ENCODE results near the gene LRRC55.
"Not testable (repeated sequence)": the region's sequence is repeated elsewhere in the genome, so short reads cannot be mapped to it uniquely, and the experiment has no call there.

The LRRC55 gene

DNA sequence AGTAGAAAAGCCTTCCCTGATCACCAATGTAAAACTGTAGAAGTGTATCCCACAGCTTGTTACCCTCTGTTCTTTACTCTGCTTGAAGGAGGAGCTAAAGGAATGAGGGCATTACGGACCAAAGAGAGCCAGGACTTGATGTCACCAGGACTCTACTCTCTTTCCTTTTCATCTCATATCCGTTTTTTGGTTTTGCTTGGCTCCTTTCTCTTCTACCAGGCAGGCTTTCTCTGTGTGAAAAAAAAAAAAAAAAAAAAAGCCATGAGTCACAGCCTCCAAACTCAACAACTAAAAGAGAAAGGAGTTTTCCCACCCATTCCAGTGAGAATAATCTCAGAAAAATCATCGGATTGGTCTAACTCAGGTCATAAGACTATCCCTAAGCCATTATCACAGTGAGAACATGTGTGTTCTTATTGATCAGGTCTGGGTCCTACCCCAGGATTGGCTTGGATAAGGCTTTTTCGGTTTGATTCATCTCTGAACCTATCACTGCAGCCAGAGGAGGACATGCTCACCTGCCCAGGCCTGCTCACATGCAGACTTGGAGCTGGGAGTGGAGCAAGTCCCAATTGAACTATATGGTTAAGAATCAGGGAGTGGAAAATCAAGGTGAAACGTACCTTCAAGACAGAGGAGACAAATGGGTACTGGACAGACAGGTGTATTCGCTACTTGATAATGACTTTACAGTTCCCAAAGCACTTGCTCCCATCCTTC is 19.4 kb upstream of the LRRC55 start:
- no peak for DNase-seq

- DNase-seq, result no peak
Observed at GRCh38 chr11:57163160-57163868, 18.4 kb upstream of the LRRC55 start.

DNA sequence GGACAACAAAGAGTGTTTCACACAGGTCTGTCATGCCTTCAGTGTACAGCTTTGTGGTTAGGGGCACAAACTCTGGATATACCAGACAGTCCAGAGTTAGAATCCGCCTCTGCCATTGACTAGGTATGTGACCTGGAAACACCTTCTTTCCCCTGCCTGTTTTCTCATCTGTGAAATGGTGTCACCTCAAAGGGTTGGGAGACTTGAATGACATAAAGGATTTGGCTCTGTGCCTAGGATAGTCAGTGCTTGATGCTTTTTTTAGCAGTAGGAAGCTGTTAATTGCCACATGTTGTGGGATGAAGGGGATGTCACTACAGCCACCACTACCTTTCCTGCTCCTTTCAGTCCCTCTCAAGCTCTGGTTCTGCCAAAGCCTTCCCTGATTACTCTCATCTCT is 17.4 kb upstream of the LRRC55 start:
- no peak for DNase-seq

GRCh38 chr11:57167125-57167846 is 14.5 kb upstream of the LRRC55 start:
- DNase-seq, result no peak

- DNase-seq, result not testable (repeated sequence)
Observed at GRCh38 chr11:57169732-57170313, 11.9 kb upstream of the LRRC55 start.

DNA sequence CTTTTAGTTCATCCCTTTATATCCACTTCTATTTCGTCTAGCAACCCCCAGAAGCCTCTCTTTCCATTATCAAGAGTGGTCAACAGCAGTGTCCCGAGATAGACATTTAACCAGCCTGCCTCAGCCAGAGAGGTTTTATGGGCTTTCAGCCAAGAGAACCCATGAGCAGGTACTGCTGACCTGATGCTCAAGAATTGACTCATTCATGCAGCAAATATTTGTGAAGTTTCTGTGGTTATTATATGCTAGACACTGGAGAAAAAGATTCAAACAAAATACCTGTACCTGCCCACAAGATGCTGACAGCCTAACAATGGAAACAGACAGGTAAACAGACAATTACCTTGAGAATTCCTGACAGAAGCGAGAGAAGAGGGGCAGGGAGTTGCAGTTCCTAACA is 9.7 kb upstream of the LRRC55 start:
- no peak for DNase-seq

- no peak for DNase-seq
Observed at GRCh38 chr11:57174656-57175055, 7.1 kb upstream of the LRRC55 start.

DNA sequence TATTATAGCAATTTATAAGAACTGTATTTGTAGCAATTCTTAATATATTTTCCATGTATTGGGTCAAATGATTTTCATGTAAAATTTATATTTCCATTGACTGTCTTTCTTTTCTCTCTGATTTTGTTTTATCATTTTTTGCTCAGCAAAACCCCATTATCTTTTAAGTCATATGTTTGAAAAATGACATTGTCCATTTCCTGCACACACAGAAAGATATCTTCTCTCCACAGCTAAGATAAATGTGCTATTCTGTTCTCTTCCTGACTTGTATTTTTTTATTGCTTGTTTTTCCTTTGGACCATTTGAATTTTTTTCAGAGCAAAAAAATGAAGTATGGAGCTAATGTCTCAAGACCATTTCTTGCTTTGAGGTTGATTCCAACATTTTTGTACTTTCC is 6.3 kb upstream of the LRRC55 start:
- DNase-seq, result no peak

GRCh38 chr11:57178334-57178733 is 3.4 kb upstream of the LRRC55 start:
- no peak for DNase-seq

DNA sequence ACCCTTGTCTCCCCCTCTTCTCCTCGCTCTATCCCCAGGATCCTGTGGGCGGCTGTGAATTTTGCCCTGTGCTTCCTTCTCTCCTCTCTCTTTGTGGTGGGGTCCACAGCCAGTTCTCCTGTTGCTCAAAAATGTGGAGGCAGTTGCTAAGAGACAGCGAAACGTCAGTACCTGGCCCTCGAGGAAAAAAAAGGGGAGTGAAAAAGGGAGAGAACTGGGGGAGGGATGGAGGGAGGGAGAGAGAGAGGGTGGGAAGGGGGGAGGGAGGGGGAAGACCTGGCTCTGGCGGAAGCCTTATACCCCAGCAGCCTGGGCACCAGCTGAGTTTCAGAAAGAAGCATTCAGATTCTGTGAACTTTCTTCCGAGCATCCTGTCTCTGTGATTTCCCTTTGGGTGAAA is 2.1 kb upstream of the LRRC55 start:
- DNase-seq, result no peak

DNA sequence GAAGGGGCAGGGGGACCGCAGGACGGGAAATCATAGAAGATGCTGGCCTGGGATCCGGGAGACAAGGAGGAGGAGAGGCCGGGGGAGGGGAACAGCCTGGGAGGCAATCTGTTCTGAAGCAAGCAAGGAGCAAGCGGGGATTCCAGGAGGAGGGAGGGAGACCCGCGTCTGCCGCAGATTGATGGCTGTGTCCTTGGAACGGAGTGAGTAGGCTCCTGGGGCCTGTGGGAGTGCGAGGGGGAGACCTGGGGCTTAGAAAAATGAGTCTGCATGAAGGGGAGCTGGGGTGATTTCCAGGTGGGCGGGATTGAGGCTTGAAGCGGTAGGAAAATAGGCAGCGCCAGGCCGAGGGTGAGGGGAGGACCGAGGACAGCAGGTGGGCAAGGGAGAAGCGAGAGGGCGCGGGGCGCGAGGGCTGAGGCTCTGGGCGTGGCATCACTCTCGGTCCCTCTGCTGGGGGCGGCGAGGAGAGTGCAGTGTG is 1.6 kb upstream of the LRRC55 start:
- no peak for DNase-seq

DNA sequence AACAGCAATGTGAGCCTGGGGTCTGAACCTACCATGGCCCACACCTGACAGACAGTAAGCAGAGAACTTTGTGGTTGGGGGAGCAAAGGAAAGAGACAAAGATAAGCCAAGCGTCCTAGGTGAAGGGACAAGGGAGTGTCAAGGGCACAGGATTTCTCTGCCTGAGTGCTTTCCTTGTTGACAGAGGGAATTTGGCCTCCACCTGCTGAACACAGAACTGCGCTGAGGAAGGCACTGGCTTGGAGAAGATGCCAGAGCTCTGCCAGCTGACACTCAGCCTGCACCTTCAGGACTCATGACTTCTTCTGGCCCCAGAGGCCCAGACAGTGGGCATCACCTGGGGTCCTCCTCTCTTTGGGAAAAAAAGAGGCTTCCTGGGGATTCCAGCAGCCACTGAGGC is 789 bp upstream of the LRRC55 start:
- no peak for DNase-seq

- no peak for DNase-seq
Observed at GRCh38 chr11:57182896-57183295, 1.1 kb downstream of the LRRC55 start.

- DNase-seq, result no peak
Observed at GRCh38 chr11:57190548-57190947, 8.8 kb downstream of the LRRC55 start.

- no peak for DNase-seq
Observed at GRCh38 chr11:57191311-57192219, 9.8 kb downstream of the LRRC55 start.

GRCh38 chr11:57192316-57192715 is 10.6 kb downstream of the LRRC55 start:
- no peak for DNase-seq

DNA sequence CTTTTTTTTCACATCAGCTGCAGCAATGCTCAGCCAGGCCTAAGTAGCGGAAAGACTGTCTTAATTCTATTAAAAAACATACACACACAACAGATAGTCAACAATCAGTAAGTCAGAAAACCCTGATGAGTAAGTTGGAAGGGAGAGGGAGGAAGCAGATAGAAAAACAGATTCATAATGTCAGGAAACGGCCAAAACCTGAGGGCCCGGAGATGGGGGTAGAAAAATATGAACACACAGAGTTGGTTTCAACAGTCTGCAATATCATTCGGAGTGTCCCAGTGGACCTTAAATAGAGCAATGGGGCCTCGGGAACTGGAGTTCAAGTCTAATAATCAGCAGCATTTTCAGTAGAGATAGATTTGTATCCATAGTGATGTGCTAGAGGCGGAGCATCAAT is 14.8 kb downstream of the LRRC55 start:
- no peak for DNase-seq

- DNase-seq, result no peak
Observed at GRCh38 chr11:57197762-57198161, 16.0 kb downstream of the LRRC55 start.

- no peak for DNase-seq
Observed at GRCh38 chr11:57199330-57199729, 17.6 kb downstream of the LRRC55 start.

DNA sequence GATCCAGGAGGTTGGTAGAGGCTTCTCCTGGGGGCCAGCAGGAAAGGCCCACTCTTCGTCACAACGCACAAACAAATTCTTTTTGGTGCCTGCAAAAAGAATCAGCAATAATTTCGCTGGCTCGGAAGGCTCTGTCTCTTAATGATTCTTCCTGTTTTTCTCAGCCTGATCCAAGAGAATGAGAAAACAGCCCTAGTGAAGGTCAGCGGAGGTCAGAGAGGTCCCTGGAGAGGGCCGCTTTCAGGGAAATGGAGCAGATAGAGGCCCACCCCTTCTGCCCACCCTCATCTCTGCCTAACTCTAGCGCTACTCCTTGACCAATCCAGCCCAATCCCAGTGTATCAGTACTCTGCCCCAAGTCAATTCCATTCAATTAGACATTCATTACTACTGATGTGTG is 19.2 kb downstream of the LRRC55 start:
- no peak for DNase-seq

DNA sequence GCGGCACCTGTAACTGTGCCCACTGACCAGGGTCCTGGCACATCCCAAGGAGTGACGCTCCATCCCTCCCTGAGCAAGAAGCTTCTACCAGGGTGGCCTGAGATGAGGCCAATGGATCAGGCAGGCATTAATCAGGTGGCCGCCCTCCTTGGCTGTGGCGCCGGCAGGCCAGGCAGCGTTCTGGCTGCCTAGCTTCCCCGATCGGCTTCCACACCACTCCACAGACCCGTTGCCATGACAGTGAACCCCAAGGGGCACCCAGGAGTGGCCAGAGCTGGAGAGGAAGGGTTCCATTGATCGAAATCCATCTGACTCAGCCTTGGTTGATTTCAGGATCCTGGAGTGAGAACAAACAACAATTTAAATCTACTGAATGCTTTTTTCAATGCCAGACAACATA is 20.5 kb downstream of the LRRC55 start:
- DNase-seq, result no peak

- DNase-seq, result no peak
Observed at GRCh38 chr11:57203359-57203758, 21.6 kb downstream of the LRRC55 start.
